ENCODE data around the gene GMDS. TPM values are rescaled to one million over a fixed set of nuclear protein-coding genes. Genes with fewer than 3 reads are reported as not detected.

The GMDS gene
- total and polyA plus RNA-seq, 2 donors (not counting 3 experiments of a cell fraction or from before 2014, with no cell fraction given), result 9.8 to 23.5 TPM

DNA sequence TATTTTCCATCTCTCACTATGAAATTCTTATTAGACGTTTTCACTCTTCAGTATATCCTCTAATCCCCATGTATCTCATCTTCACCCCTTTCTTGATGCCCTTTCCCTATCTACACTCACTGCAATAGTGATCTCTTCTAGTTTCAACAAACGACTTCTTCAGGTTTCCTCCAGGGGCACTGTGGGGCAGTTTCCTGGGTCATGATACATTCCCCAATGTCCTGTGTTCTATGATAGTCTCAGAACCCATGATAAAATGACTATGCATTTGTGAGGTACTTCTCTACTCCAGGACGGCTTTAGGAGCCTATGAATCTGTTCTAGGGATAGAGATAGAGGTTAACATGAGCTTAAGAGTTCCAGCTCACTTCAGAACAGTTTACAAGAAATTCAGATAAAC is 452.4 kb downstream of the GMDS start:
- Histone ChIP-seq H3K4me2 (ENCODE audit: insufficient read depth, low read length) (no peak overlapping the region), H3K4me3 (replicated peaks in 1 of 3; ENCODE audit: insufficient read depth in 1 of 3, low read depth in 1 of 3, low read length in 3 of 3) (no peak overlapping the region), H3K27ac (ENCODE audit: insufficient read depth, low read depth, low read length) (no peak overlapping the region), H3K9ac (replicated peaks; ENCODE audit: extremely low read depth, insufficient read depth, low read length) (no peak overlapping the region), H3K27me3 (ENCODE audit: control insufficient read depth in 2 of 2, insufficient read depth in 2 of 2, low read length in 2 of 2) (no peaks in the 10 kb centered on the region), H3K9me3 (replicated peaks; ENCODE audit: control insufficient read depth, insufficient read depth, low read length) (no peaks in the 10 kb centered on the region), H3K36me3 (ENCODE audit: control insufficient read depth in 2 of 2, extremely low read depth in 1 of 2, insufficient read depth in 2 of 2, low read length in 2 of 2) (no peaks in the 10 kb centered on the region), H3K79me2 (ENCODE audit: control insufficient read depth, insufficient read depth, low read length) (no peaks in the 10 kb centered on the region), H3K9me1 (replicated peaks; ENCODE audit: control insufficient read depth, extremely low read depth, insufficient read depth, low read length) (no peaks in the 10 kb centered on the region), H3K4me1 (ENCODE audit: control insufficient read depth, extremely low read depth, insufficient read depth, low read length) (peaks cover 34% of the 10 kb centered on the region), H2AFZ (ENCODE audit: low read depth, low read length) (no peak overlapping the region), H4K20me1 (replicated peaks; ENCODE audit: control insufficient read depth, extremely low read depth, insufficient read depth, low read length) (no peaks in the 10 kb centered on the region)
- DNase-seq (ENCODE audit: low read depth, low spot score), result no peak
- FAIRE-seq, result no peak
- TF ChIP-seq, protein P1, sequence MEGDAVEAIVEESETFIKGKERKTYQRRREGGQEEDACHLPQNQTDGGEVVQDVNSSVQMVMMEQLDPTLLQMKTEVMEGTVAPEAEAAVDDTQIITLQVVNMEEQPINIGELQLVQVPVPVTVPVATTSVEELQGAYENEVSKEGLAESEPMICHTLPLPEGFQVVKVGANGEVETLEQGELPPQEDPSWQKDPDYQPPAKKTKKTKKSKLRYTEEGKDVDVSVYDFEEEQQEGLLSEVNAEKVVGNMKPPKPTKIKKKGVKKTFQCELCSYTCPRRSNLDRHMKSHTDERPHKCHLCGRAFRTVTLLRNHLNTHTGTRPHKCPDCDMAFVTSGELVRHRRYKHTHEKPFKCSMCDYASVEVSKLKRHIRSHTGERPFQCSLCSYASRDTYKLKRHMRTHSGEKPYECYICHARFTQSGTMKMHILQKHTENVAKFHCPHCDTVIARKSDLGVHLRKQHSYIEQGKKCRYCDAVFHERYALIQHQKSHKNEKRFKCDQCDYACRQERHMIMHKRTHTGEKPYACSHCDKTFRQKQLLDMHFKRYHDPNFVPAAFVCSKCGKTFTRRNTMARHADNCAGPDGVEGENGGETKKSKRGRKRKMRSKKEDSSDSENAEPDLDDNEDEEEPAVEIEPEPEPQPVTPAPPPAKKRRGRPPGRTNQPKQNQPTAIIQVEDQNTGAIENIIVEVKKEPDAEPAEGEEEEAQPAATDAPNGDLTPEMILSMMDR (IDR thresholded peaks at IDR 0.05; ENCODE audit: extremely low read depth in 1 of 2, insufficient read depth in 1 of 2, low read depth in 1 of 2, low read length in 2 of 2), result peak; percentile 11 to 33
- TF ChIP-seq JUN (IDR thresholded peaks at IDR 0.05; ENCODE audit: borderline replicate concordance, insufficient read depth, insufficient read length, low read depth), result no peak
- TF ChIP-seq, protein P2, sequence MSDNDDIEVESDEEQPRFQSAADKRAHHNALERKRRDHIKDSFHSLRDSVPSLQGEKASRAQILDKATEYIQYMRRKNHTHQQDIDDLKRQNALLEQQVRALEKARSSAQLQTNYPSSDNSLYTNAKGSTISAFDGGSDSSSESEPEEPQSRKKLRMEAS (IDR thresholded peaks at IDR 0.05; ENCODE audit: insufficient read depth, insufficient read length), result no peak
- no peak for TF ChIP-seq POLR2A (IDR thresholded peaks at IDR 0.05; ENCODE audit: low read depth, low read length)
- TF ChIP-seq MYC (IDR thresholded peaks at IDR 0.05; ENCODE audit: low read depth, low read length), result no peak
- intact Hi-C loops (cut with micrococcal nuclease) (no loop called here), dilution Hi-C loops (cut with MboI; ENCODE audit: extremely low pct_ligation_motif_present, low sequenced_read_pairs) (loop anchor here (25.0 kb wide), 1 partner anchor 319 kb away; no protein-coding TSS in a partner anchor)
- POLR2A ChIA-PET, result no interaction called here
- no TSS peak for BruUV-seq (replicated peaks)
- CTCF ChIA-PET, result interaction anchor here (1.5 to 2.6 kb wide), 2 partner anchors 10 to 22 kb away, joined by 4 to 11 read pairs; no protein-coding TSS in a partner anchor

DNA sequence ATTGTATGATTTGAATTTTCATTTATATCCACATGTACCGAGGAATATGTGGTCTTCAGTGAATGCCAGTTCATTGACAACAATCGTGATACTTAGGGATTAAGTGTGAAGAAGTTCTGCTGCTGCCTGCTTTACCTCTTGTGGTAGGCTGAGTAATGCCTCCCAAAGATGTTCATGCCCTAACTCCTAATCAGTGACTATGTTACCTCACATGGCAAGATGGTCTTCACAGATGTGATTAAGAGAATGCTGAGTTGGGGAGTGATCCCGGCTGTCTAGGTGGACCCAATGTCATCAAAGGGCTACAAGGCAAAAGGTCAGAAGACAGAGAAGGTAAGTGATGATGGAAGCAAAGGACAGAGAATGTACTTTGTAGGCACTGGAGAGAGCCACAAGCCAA is 454.7 kb downstream of the GMDS start:
- Histone ChIP-seq H3K27ac (ENCODE audit: insufficient read depth, low read depth, low read length) (no peak overlapping the region), H3K36me3 (ENCODE audit: control insufficient read depth in 2 of 2, extremely low read depth in 1 of 2, insufficient read depth in 2 of 2, low read length in 2 of 2) (no peaks in the 10 kb centered on the region), H3K4me2 (ENCODE audit: insufficient read depth, low read length) (no peak overlapping the region), H3K9me1 (replicated peaks; ENCODE audit: control insufficient read depth, extremely low read depth, insufficient read depth, low read length) (no peaks in the 10 kb centered on the region), H4K20me1 (replicated peaks; ENCODE audit: control insufficient read depth, extremely low read depth, insufficient read depth, low read length) (no peaks in the 10 kb centered on the region), H3K4me3 (replicated peaks in 1 of 3; ENCODE audit: insufficient read depth in 1 of 3, low read depth in 1 of 3, low read length in 3 of 3) (no peak overlapping the region), H2AFZ (ENCODE audit: low read depth, low read length) (no peak overlapping the region), H3K27me3 (ENCODE audit: control insufficient read depth in 2 of 2, insufficient read depth in 2 of 2, low read length in 2 of 2) (no peaks in the 10 kb centered on the region), H3K79me2 (ENCODE audit: control insufficient read depth, insufficient read depth, low read length) (no peaks in the 10 kb centered on the region), H3K9ac (replicated peaks; ENCODE audit: extremely low read depth, insufficient read depth, low read length) (no peak overlapping the region), H3K9me3 (replicated peaks; ENCODE audit: control insufficient read depth, insufficient read depth, low read length) (no peaks in the 10 kb centered on the region), H3K4me1 (ENCODE audit: control insufficient read depth, extremely low read depth, insufficient read depth, low read length) (peaks cover 37% of the 10 kb centered on the region)
- dilution Hi-C loops (cut with MboI; ENCODE audit: extremely low pct_ligation_motif_present, low sequenced_read_pairs) (loop anchor here (25.0 kb wide), 1 partner anchor 322 kb away; no protein-coding TSS in a partner anchor), intact Hi-C loops (cut with micrococcal nuclease) (no loop called here)
- TF ChIP-seq, protein P1 (IDR thresholded peaks at IDR 0.05; ENCODE audit: extremely low read depth in 1 of 2, insufficient read depth in 1 of 2, low read depth in 1 of 2, low read length in 2 of 2), result no peak
- TF ChIP-seq MYC (IDR thresholded peaks at IDR 0.05; ENCODE audit: low read depth, low read length) (no peak), JUN (IDR thresholded peaks at IDR 0.05; ENCODE audit: borderline replicate concordance, insufficient read depth, insufficient read length, low read depth) (no peak), POLR2AphosphoS5 (IDR thresholded peaks at IDR 0.05; ENCODE audit: insufficient read depth, low read depth, low read length) (no peak), POLR2A (IDR thresholded peaks at IDR 0.05; ENCODE audit: low read depth, low read length) (no peak), FOS (IDR thresholded peaks at IDR 0.05; ENCODE audit: borderline replicate concordance, insufficient read depth, low read length) (no peak), GATA2 (IDR thresholded peaks at IDR 0.05; ENCODE audit: insufficient read depth, insufficient read length, low read depth, low read length) (no peak), EZH2 (IDR thresholded peaks at IDR 0.05; ENCODE audit: borderline replicate concordance, low read depth, low read length, severe bottlenecking) (no peak)
- TF ChIP-seq, protein P2 (IDR thresholded peaks at IDR 0.05; ENCODE audit: insufficient read depth, insufficient read length), result no peak
- no peak for DNase-seq (ENCODE audit: low read depth, low spot score)
- ChIA-PET CTCF (interaction anchor here (2.0 kb wide), 1 partner anchor 10 kb away, joined by 10 read pairs; no protein-coding TSS in a partner anchor), POLR2A (no interaction called here)
- no peak for FAIRE-seq
- no TSS peak for BruUV-seq (replicated peaks)

Data from endothelial cell of umbilical vein (primary cell).